Measurements from ENCODE around the gene PXMP4. TPM values are rescaled to one million over a fixed set of nuclear protein-coding genes. Genes with fewer than 3 reads are reported as not detected.

PXMP4 gene
- total RNA-seq, 1 experiment from 2014 or later, result 19.1 TPM

DNA sequence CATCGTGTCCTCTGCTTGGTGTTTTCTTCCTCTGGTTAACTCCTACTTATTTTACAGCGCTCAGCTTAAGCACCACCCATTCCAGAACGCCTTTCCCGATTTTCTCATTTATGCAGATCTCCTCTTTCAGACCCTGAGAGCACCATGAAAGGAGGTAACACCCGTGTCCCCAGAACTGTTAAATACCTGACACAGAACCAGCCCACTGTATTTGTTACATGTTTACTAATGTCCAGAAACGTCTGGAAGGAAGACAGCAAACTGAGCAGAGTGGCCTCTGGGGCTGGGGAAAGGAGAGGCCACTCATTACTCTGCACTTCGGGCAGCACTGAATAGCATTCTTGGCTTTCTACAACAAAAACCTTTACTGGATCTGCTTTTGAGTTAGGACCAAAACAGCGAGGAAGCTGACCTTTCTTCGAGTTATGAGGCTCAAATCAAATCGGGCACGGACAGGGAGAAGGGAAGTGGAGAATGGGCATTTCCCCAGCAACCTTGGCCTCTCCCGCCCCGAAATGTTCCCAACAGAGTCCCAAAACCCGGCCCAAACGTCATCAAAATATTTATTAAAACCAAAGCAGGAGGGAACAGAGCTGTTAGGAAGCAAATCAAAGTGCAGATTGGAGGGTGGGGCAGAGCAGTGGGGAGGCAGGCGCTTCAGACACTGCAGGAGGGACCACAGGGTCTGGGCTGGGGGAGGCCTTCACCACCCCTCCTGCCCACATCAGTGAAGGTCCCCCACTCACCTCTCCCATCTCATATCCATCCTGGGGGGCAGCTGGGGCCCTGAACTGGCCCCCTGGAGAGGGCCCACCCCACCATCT, 44.8 kb downstream of the PXMP4 start:
- H3K27me3 ChIP-seq (ENCODE audit: insufficient read depth, low read depth), result no peaks in the 10 kb centered on the region
- CTCF ChIA-PET, result no interaction called here
- no TSS peak for BruUV-seq (replicated peaks)

GRCh38 chr20:33674294-33675135, 45.6 kb downstream of the PXMP4 start, which contains the start of gene NECAB3:
Gene NECAB3 (minus strand): TSS chr20:33674428. CDS start chr20:33674352, 76 bp downstream.
- intact Hi-C loops (cut with micrococcal nuclease; ENCODE audit: unreplicated experiment), result loop anchor here (5.0 kb wide), 1 partner anchor 58 kb away; the partner anchor contains the start of gene ZNF341
- BruUV-seq (replicated peaks), result no TSS peak
- Histone ChIP-seq H3F3A (ENCODE audit: insufficient read depth, low read depth) (peaks cover 27% of the 10 kb centered on the region; the same call in 1 of the 2 replicates), H3K4me3 (peak within 1 kb of the TSS; percentile 96), H2AFZ (peak within 1 kb of the TSS; percentile 85), H3K9me2 (ENCODE audit: insufficient read depth) (no peaks in the 10 kb centered on the region), H3K4me2 (peak within 1 kb of the TSS; percentile 84), H4K20me1 (ENCODE audit: insufficient read depth) (no peaks in the 10 kb centered on the region), H3K27ac (peak within 1 kb of the TSS; percentile 48), H3K79me2 (ENCODE audit: low read depth) (peaks cover 33% of the 10 kb centered on the region), H3K9me3 (ENCODE audit: insufficient read depth, low read depth) (no peaks in the 10 kb centered on the region), H3K27me3 (ENCODE audit: insufficient read depth, low read depth) (no peaks in the 10 kb centered on the region), H3K36me3 (ENCODE audit: low read depth) (0 out of 2 replicates have a peak, but pooled peaks cover 5% of the 10 kb centered on the region), H3K4me1 (replicated peaks; ENCODE audit: insufficient read depth) (peaks cover 16% of the 10 kb centered on the region; the same call in 1 of the 2 replicates)
- ChIA-PET POLR2A (ENCODE audit: unreplicated experiment) (interaction anchor here (0.6 kb wide), 2 partner anchors 79 to 185 kb away, joined by 4 to 6 read pairs; partner anchors contain the start of gene CBFA2T2), CTCF (interaction anchor here (0.6 kb wide), 1 partner anchor 203 kb away, joined by 6 read pairs; no protein-coding TSS in a partner anchor)
- TF ChIP-seq EZH2 (IDR thresholded peaks at IDR 0.05; ENCODE audit: low read depth), result no peak
- TF ChIP-seq, protein P1, sequence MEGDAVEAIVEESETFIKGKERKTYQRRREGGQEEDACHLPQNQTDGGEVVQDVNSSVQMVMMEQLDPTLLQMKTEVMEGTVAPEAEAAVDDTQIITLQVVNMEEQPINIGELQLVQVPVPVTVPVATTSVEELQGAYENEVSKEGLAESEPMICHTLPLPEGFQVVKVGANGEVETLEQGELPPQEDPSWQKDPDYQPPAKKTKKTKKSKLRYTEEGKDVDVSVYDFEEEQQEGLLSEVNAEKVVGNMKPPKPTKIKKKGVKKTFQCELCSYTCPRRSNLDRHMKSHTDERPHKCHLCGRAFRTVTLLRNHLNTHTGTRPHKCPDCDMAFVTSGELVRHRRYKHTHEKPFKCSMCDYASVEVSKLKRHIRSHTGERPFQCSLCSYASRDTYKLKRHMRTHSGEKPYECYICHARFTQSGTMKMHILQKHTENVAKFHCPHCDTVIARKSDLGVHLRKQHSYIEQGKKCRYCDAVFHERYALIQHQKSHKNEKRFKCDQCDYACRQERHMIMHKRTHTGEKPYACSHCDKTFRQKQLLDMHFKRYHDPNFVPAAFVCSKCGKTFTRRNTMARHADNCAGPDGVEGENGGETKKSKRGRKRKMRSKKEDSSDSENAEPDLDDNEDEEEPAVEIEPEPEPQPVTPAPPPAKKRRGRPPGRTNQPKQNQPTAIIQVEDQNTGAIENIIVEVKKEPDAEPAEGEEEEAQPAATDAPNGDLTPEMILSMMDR (conservative IDR thresholded peaks at IDR 0.05), result no peak
- peak in 1 of 2 experiments; percentile 90 for DNase-seq

More for the DNA sequence above, 44.8 kb downstream of the PXMP4 start:
- peak overlapping the region; percentile 96; the same call in 1 of the 2 replicates for H3K4me3 ChIP-seq
- peaks cover 16% of the 10 kb centered on the region; the same call in 1 of the 2 replicates for H3K4me1 ChIP-seq (replicated peaks; ENCODE audit: insufficient read depth)
- no peak overlapping the region for H3K27ac ChIP-seq
- TF ChIP-seq, protein P1 (conservative IDR thresholded peaks at IDR 0.05), result no peak
- no peak for TF ChIP-seq EZH2 (IDR thresholded peaks at IDR 0.05; ENCODE audit: low read depth)
- H3K36me3 ChIP-seq (ENCODE audit: low read depth), result no peaks in the 10 kb centered on the region
- no peaks in the 10 kb centered on the region for H4K20me1 ChIP-seq (ENCODE audit: insufficient read depth)
- no peaks in the 10 kb centered on the region for H3K9me3 ChIP-seq (ENCODE audit: insufficient read depth, low read depth)
- POLR2A ChIA-PET (ENCODE audit: unreplicated experiment), result interaction anchor here (0.6 kb wide), 2 partner anchors 57 to 78 kb away, joined by 4 to 6 read pairs; no protein-coding TSS in a partner anchor
- no peaks in the 10 kb centered on the region for H3K9me2 ChIP-seq (ENCODE audit: insufficient read depth)
- H3K79me2 ChIP-seq (ENCODE audit: low read depth), result peaks cover 33% of the 10 kb centered on the region
- H3K4me2 ChIP-seq, result peak overlapping the region; percentile 84; the same call in 1 of the 2 replicates
- intact Hi-C loops (cut with micrococcal nuclease; ENCODE audit: unreplicated experiment), result no loop called here
- no peak for DNase-seq
- peaks cover 29% of the 10 kb centered on the region; the same call in 1 of the 2 replicates for H3F3A ChIP-seq (ENCODE audit: insufficient read depth, low read depth)
- no peak overlapping the region for H2AFZ ChIP-seq

All from PC-9 (cell line).